DOHH2 (cell line): ENCODE results near the gene SLC16A8.

ENCODE experiments used
- CTCF ChIP-seq: fragments of 200-600 bp; sonication (generic); IDR thresholded peaks from one replicate; pipeline ENCODE4 v1.5.1; 2014; ENCODE audit warnings: antibody characterized with exemption, mild to moderate bottlenecking, low read depth, low read length; ENCODE audit not compliant: poor library complexity, severe bottlenecking
- EZH2phosphoT487 ChIP-seq: fragments of 200-600 bp; sonication (generic); IDR thresholded peaks from 2 replicates; pipeline ENCODE4 v1.6.1; 2017; ENCODE audit warnings: borderline replicate concordance, mild to moderate bottlenecking, antibody characterized with exemption, low read length, moderate library complexity, mixed read lengths

DNA sequence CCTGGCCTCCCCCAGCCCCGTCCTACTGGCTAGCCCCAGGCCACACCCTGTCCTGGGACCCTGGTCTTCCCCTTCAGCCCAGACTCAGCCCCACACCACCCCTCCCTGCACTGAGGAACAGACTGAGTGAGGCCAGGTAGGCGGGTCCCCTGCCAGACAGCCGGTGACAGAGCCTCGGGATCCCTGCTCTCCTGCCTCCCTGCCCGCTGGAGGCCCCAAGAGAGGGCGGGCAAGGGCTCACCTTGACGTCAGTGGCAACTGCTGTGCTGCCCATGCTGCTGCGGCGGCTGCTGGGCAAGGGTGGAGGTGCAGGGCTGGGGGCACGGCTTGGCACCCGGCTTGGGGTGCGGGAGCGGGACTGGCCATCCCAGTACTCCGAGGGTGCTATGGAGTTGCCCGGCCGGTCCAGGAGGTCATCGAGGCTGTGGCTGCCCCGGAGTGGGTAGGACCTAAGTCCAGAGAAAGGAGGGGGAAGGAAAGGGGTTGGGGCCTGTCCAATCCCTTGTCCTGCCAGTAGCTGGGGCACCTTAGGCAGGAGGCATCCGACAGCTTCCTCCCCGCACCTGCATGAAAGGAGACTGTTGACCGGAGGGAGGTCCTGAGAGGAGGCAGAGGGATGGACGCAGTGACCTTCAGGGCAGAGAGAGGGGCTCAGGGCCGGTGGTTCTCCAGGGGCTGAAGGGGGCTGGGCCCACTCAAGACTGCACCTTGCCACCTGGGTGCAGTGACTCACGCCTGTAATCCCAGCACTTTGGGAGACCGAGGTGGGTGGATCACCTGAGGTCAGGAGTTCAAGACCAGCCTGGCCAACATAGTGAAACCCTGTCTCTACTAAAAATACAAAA, 2.2 kb upstream of the SLC16A8 start:
- no peak for TF ChIP-seq CTCF
- no peak for TF ChIP-seq EZH2phosphoT487
